HepG2 (cell line): ENCODE data around the gene ATP10A. TPM values are rescaled to one million over a fixed set of nuclear protein-coding genes. Genes with fewer than 3 reads are reported as not detected.

ENCODE experiments used
- ATAC-seq: fragments of 200-7000 bp; cut with Tn5 transposase; 3 replicates; pipeline ENCODE4 v1.9.1; 2020; ENCODE audit warnings: mild to moderate bottlenecking, moderate library complexity
- BruUV-seq: library from RNA; stranded (reverse); fragments of 400-500 nt; replicated peaks from 2 replicates; lab custom pipeline; 2021; lab: Mats Ljungman, UMichigan
- CTCF ChIA-PET: fragments of 300-600 bp; formaldehyde crosslinking; extraction: SDS; loops from one replicate; lab custom pipeline; 2021; ENCODE audit warnings: low total read pairs, inconsistent platforms, low intra/inter-chr PET ratio; lab: Yijun Ruan, JAX
- POLR2A ChIA-PET: fragments of 350-600 bp; sonication (Branson Sonifier 250); formaldehyde crosslinking; loops from one replicate; lab custom pipeline; 2020; ENCODE audit warnings: antibody characterized with exemption, inconsistent platforms; lab: Yijun Ruan, JAX
- DNase-seq: peaks from one replicate; pipeline ENCODE4 v3.0.0-alpha.2; 2015; ENCODE audit warnings: low spot score
- FAIRE-seq: peaks from 3 replicates; lab custom pipeline; 2011; peaks lifted over from hg19 to GRCh38; lab: Jason Lieb, UNC
- H2AFZ ChIP-seq: one replicate; pipeline ENCODE4 v1.6.1; 2011; ENCODE audit warnings: low read length, inconsistent platforms
- H3K27ac ChIP-seq: fragments of 300-600 bp; 3 replicates; pipeline ENCODE4 v1.8.0; 2011; ENCODE audit warnings: mixed run types, mild to moderate bottlenecking, mixed read lengths, low read length, inconsistent platforms; ENCODE audit not compliant: insufficient read depth; ENCODE audit errors: extremely low read length
- H3K27me3 ChIP-seq, 2 experiments: fragments of 200-600 bp in 1 of 2; 2 replicates in 1 of 2; 3 replicates in 1 of 2; pipeline versions ENCODE4 v1.6.0 to v1.8.0; 2011; ENCODE audit warnings: low read length in 2 of 2, mild to moderate bottlenecking in 2 of 2, moderate library complexity in 2 of 2, inconsistent platforms in 1 of 2; ENCODE audit not compliant: insufficient read depth in 2 of 2, control insufficient read depth in 1 of 2
- H3K36me3 ChIP-seq, 2 experiments: fragments of 200-600 bp in 1 of 2; replicated peaks in 1 of 2; 2 replicates in 1 of 2; 3 replicates in 1 of 2; pipeline versions ENCODE4 v1.5.1 to v1.8.0; 2011; ENCODE audit warnings: low read length in 2 of 2, inconsistent platforms in 1 of 2; ENCODE audit not compliant: insufficient read depth in 2 of 2, control insufficient read depth in 1 of 2
- H3K4me1 ChIP-seq: 2 replicates; pipeline ENCODE4 v1.5.1; 2012; ENCODE audit warnings: low read length, inconsistent platforms; ENCODE audit not compliant: insufficient read depth
- H3K4me2 ChIP-seq: 2 replicates; pipeline ENCODE4 v1.6.0; 2011; ENCODE audit warnings: low read depth, low read length, inconsistent platforms
- H3K4me3 ChIP-seq, 3 experiments: fragments of 200-600 bp in 1 of 3; sonication (generic), shearing (Covaris generic) in 1 of 3; replicated peaks in 1 of 3; 2 replicates each; pipeline ENCODE4 v1.5.1; 2011 to 2016; ENCODE audit warnings: low read length in 3 of 3, inconsistent platforms in 2 of 3, low read depth in 2 of 3, mild to moderate bottlenecking in 2 of 3, control low read depth in 1 of 3, mixed read lengths in 1 of 3; ENCODE audit not compliant: insufficient read depth in 1 of 3
- H3K79me2 ChIP-seq: one replicate; pipeline ENCODE4 v1.6.1; 2011; ENCODE audit warnings: low read length, inconsistent platforms; ENCODE audit not compliant: insufficient read depth
- H3K9ac ChIP-seq: 2 replicates; pipeline ENCODE4 v1.6.0; 2011; ENCODE audit warnings: mild to moderate bottlenecking, low read depth, low read length, inconsistent platforms; ENCODE audit not compliant: insufficient read depth
- H3K9me3 ChIP-seq: 2 replicates; pipeline ENCODE4 v1.5.1; 2012; ENCODE audit warnings: mild to moderate bottlenecking, low read length
- H4K20me1 ChIP-seq: 2 replicates; pipeline ENCODE4 v1.6.0; 2011; ENCODE audit warnings: inconsistent platforms, mild to moderate bottlenecking, low read length, moderate library complexity; ENCODE audit not compliant: insufficient read depth
- CREB1 ChIP-seq, 2 experiments: fragments of 450-650 bp in 1 of 2; IDR thresholded peaks; 2 replicates each; pipeline ENCODE4 v1.6.1; 2016 to 2017; ENCODE audit warnings: control low read depth in 1 of 2, mild to moderate bottlenecking in 1 of 2, missing compliant biosample characterization in 1 of 2, missing genetic modification characterization in 1 of 2
- DMAP1 ChIP-seq: IDR thresholded peaks from 2 replicates; pipeline ENCODE4 v1.6.1; 2016
- MYC ChIP-seq: sonication (generic); formaldehyde crosslinking; IDR thresholded peaks from 2 replicates; pipeline ENCODE4 v1.9.0; 2021; ENCODE audit warnings: missing genetic modification reagents, borderline replicate concordance
- ZNF3 ChIP-seq: IDR thresholded peaks from 2 replicates; pipeline ENCODE4 v1.7.0; 2017; ENCODE audit warnings: inconsistent platforms
- ZNF329 ChIP-seq: sonication (generic); formaldehyde crosslinking; IDR thresholded peaks from 2 replicates; pipeline ENCODE4 v1.9.0; 2021; ENCODE audit warnings: low read depth, mild to moderate bottlenecking, missing genetic modification reagents
- ZSCAN30 ChIP-seq: sonication (generic); formaldehyde crosslinking; IDR thresholded peaks from 2 replicates; pipeline ENCODE4 v1.5.0; 2020; ENCODE audit warnings: mild to moderate bottlenecking, missing genetic modification reagents
- WGBS: methylation state at CpG from one replicate; pipeline ENCODE4 v1.1.6; 2017; ENCODE audit warnings: low lambda C conversion rate; 5-methylcytosine and 5-hydroxymethylcytosine counted together
- in situ Hi-C: cut with HindIII; loops from 2 replicates; pipeline ENCODE4 v1.10.0; 2017; ENCODE audit warnings: low pct_unique_long_range_greater_than_20kb; ENCODE audit not compliant: extremely low pct_ligation_motif_present
- intact Hi-C: fragments of 100-400 bp; cut with micrococcal nuclease; formaldehyde crosslinking; loops from one replicate; pipeline ENCODE4 v1.10.0; 2022; ENCODE audit not compliant: unreplicated experiment
- polyA plus RNA-seq, 8 experiments: library from polyadenylated mRNA; depleted of rRNA in 3 of 8; stranded (reverse) in 7 of 8; unstranded in 1 of 8; fragments of >200 nt; fragmentation: Illumina TruSeq in 4 of 8; extraction: Trizol in 4 of 8; gene quantifications; 2 replicates each; pipeline versions ENCODE4 v1.2.1 to v1.2.3, GENCODE V29; 2011 to 2016; ENCODE audit warnings: low read depth in 4 of 8, missing spikeins in 1 of 8, mixed read lengths in 1 of 8; ENCODE audit not compliant: insufficient read depth in 1 of 8
- total RNA-seq, 5 experiments: library from RNA; depleted of rRNA; stranded (reverse); fragments of >200 nt; fragmentation: Illumina TruSeq; extraction: Trizol; gene quantifications; 2 replicates each; pipeline ENCODE4 v1.2.3, GENCODE V29; 2016; ENCODE audit warnings: low read depth in 1 of 5
- TF ChIP-seq, protein P1 (sequence below): sonication (generic); formaldehyde crosslinking; IDR thresholded peaks from 2 replicates; pipeline ENCODE4 v1.8.1; 2023; ENCODE audit warnings: mild to moderate bottlenecking, moderate library complexity, missing genetic modification reagents
- TF ChIP-seq, protein P2 (sequence below): sonication (generic); formaldehyde crosslinking; IDR thresholded peaks from 2 replicates; pipeline ENCODE4 v1.4.0; 2020; ENCODE audit warnings: low read depth, mild to moderate bottlenecking, missing genetic modification reagents
- TF ChIP-seq, protein P3 (sequence below): sonication (generic); formaldehyde crosslinking; IDR thresholded peaks from 2 replicates; pipeline ENCODE4 v1.4.0; 2020; ENCODE audit warnings: missing genetic modification reagents; ENCODE audit errors: not compliant biosample characterization

The ATP10A gene
- total and polyA plus RNA-seq, 2 of the 13 experiments (the other 11 are each of a cell fraction or from before 2014, with no cell fraction given): 0.58 to 4.2 TPM

DNA sequence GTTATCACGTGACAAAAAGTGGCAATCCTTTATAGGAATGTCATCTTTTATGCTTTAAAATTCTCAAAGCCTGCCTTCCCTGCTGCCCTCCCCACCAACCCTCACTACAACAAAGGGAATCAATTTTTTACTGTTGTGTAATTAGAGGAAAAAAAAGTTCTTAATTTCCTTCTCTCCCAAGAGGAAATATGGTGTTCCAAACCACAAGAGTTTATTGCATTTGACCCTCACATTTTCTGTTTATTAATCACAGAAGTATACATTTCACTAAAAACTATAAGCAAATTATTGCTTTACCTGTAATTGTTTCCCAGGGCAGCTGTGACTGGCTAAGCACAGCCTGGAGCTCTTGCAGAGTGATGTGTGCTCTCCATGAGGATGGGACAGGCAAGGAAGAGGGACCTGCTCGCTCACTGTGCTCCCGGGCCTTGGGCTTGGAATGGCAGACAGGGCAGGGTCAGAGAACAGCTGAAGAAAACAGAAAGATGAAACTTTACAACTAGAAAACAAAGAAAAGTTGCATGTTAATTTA, 31.3 kb upstream of the ATP10A start:
- Histone ChIP-seq H3K4me2 (no peak overlapping the region), H3K27ac (no peak overlapping the region), H3K36me3 (no peaks in the 10 kb centered on the region), H3K79me2 (no peaks in the 10 kb centered on the region), H3K4me3 (no peak overlapping the region), H4K20me1 (no peaks in the 10 kb centered on the region), H3K27me3 (no peaks in the 10 kb centered on the region; a peak in 1 of 5 replicates), H2AFZ (no peak overlapping the region), H3K9me3 (no peaks in the 10 kb centered on the region), H3K9ac (no peak overlapping the region), H3K4me1 (no peaks in the 10 kb centered on the region)
- in situ Hi-C loops (no loop called here), intact Hi-C loops (no loop called here)
- ATAC-seq (no peak), FAIRE-seq (no peak), DNase-seq (no peak)
- TF ChIP-seq, protein P1, sequence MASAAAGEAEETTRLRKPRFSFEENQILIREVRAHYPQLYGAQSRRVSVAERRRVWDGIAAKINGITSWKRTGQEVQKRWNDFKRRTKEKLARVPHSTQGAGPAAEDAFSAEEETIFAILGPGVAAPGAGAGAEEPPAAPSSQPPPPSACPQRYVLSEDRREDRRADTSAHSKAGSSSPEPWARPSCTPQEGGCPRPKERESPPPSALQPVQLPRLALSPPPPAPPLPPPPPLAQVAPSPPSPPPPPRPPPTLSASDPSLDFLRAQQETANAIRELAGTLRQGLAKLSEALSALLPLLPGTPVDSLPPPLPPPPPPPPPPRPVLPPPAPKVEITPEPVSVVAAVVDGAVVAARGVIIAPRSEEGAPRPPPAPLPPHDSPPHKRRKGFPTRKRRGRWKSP (CRISPR knock-in tag): no peak
- TF ChIP-seq, protein P2, sequence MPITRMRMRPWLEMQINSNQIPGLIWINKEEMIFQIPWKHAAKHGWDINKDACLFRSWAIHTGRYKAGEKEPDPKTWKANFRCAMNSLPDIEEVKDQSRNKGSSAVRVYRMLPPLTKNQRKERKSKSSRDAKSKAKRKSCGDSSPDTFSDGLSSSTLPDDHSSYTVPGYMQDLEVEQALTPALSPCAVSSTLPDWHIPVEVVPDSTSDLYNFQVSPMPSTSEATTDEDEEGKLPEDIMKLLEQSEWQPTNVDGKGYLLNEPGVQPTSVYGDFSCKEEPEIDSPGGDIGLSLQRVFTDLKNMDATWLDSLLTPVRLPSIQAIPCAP: no peak
- TF ChIP-seq MYC: no peak
- TF ChIP-seq ZNF3 (CRISPR knock-in tag): no peak
- no peak for TF ChIP-seq ZSCAN30 (CRISPR knock-in tag)
- CTCF ChIA-PET: no interaction called here
- 4% methylated on average over 3 of the region's 3 CpGs for WGBS
- no TSS peak for BruUV-seq
- POLR2A ChIA-PET: no interaction called here

DNA sequence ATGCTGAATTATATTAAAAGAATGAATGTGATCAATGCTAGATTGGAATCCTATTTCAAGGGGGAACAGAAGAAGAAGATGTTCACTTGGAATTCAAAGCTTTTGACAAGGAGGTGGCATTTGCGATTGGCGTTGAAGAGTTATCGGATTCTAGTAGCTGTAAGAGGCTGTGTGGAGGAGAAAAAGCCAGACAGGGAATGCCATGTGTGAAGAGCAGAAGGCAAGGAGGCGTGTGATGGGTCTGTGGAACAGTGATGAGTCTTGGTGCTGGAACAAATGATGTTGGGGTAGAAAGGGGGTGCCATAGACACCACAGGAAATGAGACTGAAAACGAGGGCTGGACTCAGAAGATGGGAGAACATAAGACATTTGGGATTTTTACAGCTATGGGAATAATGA, 30.5 kb upstream of the ATP10A start:
- H4K20me1 ChIP-seq: no peaks in the 10 kb centered on the region
- 58% methylated on average over 5 of the region's 5 CpGs for WGBS
- no peaks in the 10 kb centered on the region for H3K36me3 ChIP-seq
- ATAC-seq (no peak), DNase-seq (no peak), FAIRE-seq (no peak)
- BruUV-seq: no TSS peak
- in situ Hi-C loops (no loop called here), intact Hi-C loops (no loop called here)
- no peaks in the 10 kb centered on the region for H3K4me1 ChIP-seq
- no peak overlapping the region for H3K9ac ChIP-seq
- no peak for TF ChIP-seq ZNF329 (CRISPR knock-in tag)
- TF ChIP-seq DMAP1 (CRISPR knock-in tag): no peak
- TF ChIP-seq, protein P3, sequence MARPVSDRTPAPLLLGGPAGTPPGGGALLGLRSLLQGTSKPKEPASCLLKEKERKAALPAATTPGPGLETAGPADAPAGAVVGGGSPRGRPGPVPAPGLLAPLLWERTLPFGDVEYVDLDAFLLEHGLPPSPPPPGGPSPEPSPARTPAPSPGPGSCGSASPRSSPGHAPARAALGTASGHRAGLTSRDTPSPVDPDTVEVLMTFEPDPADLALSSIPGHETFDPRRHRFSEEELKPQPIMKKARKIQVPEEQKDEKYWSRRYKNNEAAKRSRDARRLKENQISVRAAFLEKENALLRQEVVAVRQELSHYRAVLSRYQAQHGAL (CRISPR knock-in tag): no peak
- TF ChIP-seq CREB1 (IDR thresholded peaks at IDR 0.05): no peak
- no peak for TF ChIP-seq CREB1 (CRISPR knock-in tag; IDR thresholded peaks at IDR 0.05)
- no peak overlapping the region for H2AFZ ChIP-seq
- H3K9me3 ChIP-seq: no peaks in the 10 kb centered on the region
- ChIA-PET POLR2A (no interaction called here), CTCF (no interaction called here)
- H3K27me3 ChIP-seq: no peaks in the 10 kb centered on the region; a peak in 1 of 5 replicates
- H3K27ac ChIP-seq: no peak overlapping the region
- no peaks in the 10 kb centered on the region for H3K79me2 ChIP-seq
- H3K4me3 ChIP-seq: no peak overlapping the region
- no peak overlapping the region for H3K4me2 ChIP-seq
